ENCODE measurements around the gene OR2V1. TPM values are rescaled to one million over a fixed set of nuclear protein-coding genes. Genes with fewer than 3 reads are reported as not detected.
A peak's percentile ranks its signal among the peaks of the same experiment; 100 is the strongest.
"Not testable (repeated sequence)": the region's sequence is repeated elsewhere in the genome, so short reads cannot be mapped to it uniquely, and the experiment has no call there.

OR2V1 gene
- total RNA-seq = not detected in 2 replicates

GRCh38 chr5:181130832-181131496 is at the start of gene OR2V1:
Gene OR2V1, minus strand, starts transcription at chr5:181131169. Its CDS starts 5,865 bp downstream, at chr5:181125304.
- H3K4me3 ChIP-seq (ENCODE audit: low read depth, low read length) = no peak within 1 kb of the TSS
- no peak for TF ChIP-seq CTCF (IDR thresholded peaks at IDR 0.05; ENCODE audit: insufficient read depth, low read depth, low read length)
- DNase-seq (ENCODE audit: low read depth) = no peak

- not testable (repeated sequence) for DNase-seq (ENCODE audit: low read depth)
Observed at GRCh38 chr5:181177559-181177958, 46.6 kb upstream of the OR2V1 start.

GRCh38 chr5:181176254-181176952 is 45.4 kb upstream of the OR2V1 start:
- no peak overlapping the region for H3K4me3 ChIP-seq (ENCODE audit: low read depth, low read length)
- TF ChIP-seq CTCF (IDR thresholded peaks at IDR 0.05; ENCODE audit: insufficient read depth, low read depth, low read length) = no peak
- no peak for DNase-seq (ENCODE audit: low read depth)

More at GRCh38 chr5:181177559-181177958, 46.6 kb upstream of the OR2V1 start:
- not testable (repeated sequence) for H3K4me3 ChIP-seq (ENCODE audit: low read depth, low read length)

GRCh38 chr5:181173420-181174342 is 42.7 kb upstream of the OR2V1 start:
- no peak for DNase-seq (ENCODE audit: low read depth)
- TF ChIP-seq CTCF (IDR thresholded peaks at IDR 0.05; ENCODE audit: insufficient read depth, low read depth, low read length) = no peak
- peak overlapping the region; percentile 21 for H3K4me3 ChIP-seq (ENCODE audit: low read depth, low read length)

- peak; percentile 75 for DNase-seq (ENCODE audit: low read depth)
- peak; percentile 69 for TF ChIP-seq CTCF (IDR thresholded peaks at IDR 0.05; ENCODE audit: insufficient read depth, low read depth, low read length)
- peak overlapping the region; percentile 21 for H3K4me3 ChIP-seq (ENCODE audit: low read depth, low read length)
Observed at GRCh38 chr5:181173027-181173419, 42.1 kb upstream of the OR2V1 start.

- DNase-seq (ENCODE audit: low read depth) = no peak
- no peak for TF ChIP-seq CTCF (IDR thresholded peaks at IDR 0.05; ENCODE audit: insufficient read depth, low read depth, low read length)
- no peak overlapping the region for H3K4me3 ChIP-seq (ENCODE audit: low read depth, low read length)
Observed at GRCh38 chr5:181171782-181172181, 40.8 kb upstream of the OR2V1 start.

- DNase-seq (ENCODE audit: low read depth) = peak; percentile 62
- TF ChIP-seq CTCF (IDR thresholded peaks at IDR 0.05; ENCODE audit: insufficient read depth, low read depth, low read length) = no peak
- H3K4me3 ChIP-seq (ENCODE audit: low read depth, low read length) = no peak overlapping the region
Observed at GRCh38 chr5:181170996-181171395, 40.0 kb upstream of the OR2V1 start.

Data from fibroblast of villous mesenchyme (primary cell).